ENCODE measurements around the gene PGBD2. TPM values are rescaled to one million over a fixed set of nuclear protein-coding genes. Genes with fewer than 3 reads are reported as not detected.

PGBD2 gene
- total and polyA plus RNA-seq, 9 of the 15 experiments (the other 6 are each of a cell fraction or from before 2014, with no cell fraction given) = 11.9 to 21.8 (median 14.7) TPM

GRCh38 chr1:248871837-248872401 is 34.1 kb upstream of the PGBD2 start (continued):
- TF ChIP-seq ILK (tag; IDR thresholded peaks at IDR 0.05; ENCODE audit: borderline replicate concordance, low read depth) (no peak), PTBP1 (IDR thresholded peaks at IDR 0.05; ENCODE audit: low read depth, low read length) (no peak), TEAD1 (CRISPR knock-in tag; IDR thresholded peaks at IDR 0.05) (no peak), SMARCA4 (IDR thresholded peaks at IDR 0.05) (peak; percentile 18; the same call in 1 of the 2 replicates), CSDE1 (IDR thresholded peaks at IDR 0.05) (0 out of 4 replicates have a peak, but pooled peaks of 1 of the 2 experiments have one; percentile 27), ZNF740 (CRISPR knock-in tag; IDR thresholded peaks at IDR 0.05) (no peak), ZNF740 (tag; IDR thresholded peaks at IDR 0.05) (0 out of 4 replicates have a peak, but pooled peaks of 1 of the 2 experiments have one; percentile 53), ZBTB17 (CRISPR knock-in tag; IDR thresholded peaks at IDR 0.05) (peak; percentile 27; the same call in 1 of the 2 replicates), SP2 (IDR thresholded peaks at IDR 0.05; ENCODE audit: extremely low read depth, low read depth, low read length, poor library complexity, severe bottlenecking) (no peak), DIDO1 (tag; IDR thresholded peaks at IDR 0.05; ENCODE audit: low read depth) (no peak), HMG20B (CRISPR knock-in tag; IDR thresholded peaks at IDR 0.05) (no peak), ELF4 (CRISPR knock-in tag; IDR thresholded peaks at IDR 0.05) (no peak), ZBTB11 (CRISPR knock-in tag; IDR thresholded peaks at IDR 0.05) (0 out of 6 replicates have a peak, but pooled peaks of 1 of the 3 experiments have one; percentile 14), NBN (IDR thresholded peaks at IDR 0.05; ENCODE audit: low read depth) (no peak), ID3 (CRISPR knock-in tag; IDR thresholded peaks at IDR 0.05) (no peak), ID3 (tag; IDR thresholded peaks at IDR 0.05) (no peak), TSHZ1 (CRISPR knock-in tag; IDR thresholded peaks at IDR 0.05) (no peak), MLX (CRISPR knock-in tag; conservative IDR thresholded peaks at IDR 0.05) (no peak)
